ENCODE results near the gene DPP8. TPM values are rescaled to one million over a fixed set of nuclear protein-coding genes. Genes with fewer than 3 reads are reported as not detected.

DPP8 gene
- total RNA-seq, 1 experiment from 2014 or later: 22.9 TPM

GRCh38 chr15:65512189-65512588 is 5.3 kb downstream of the DPP8 start:
- no TSS peak for BruUV-seq (replicated peaks)
- Mint-ChIP-seq H3K4me1 (ENCODE audit: low read depth, unreplicated experiment) (no peaks in the 10 kb centered on the region), H3K27ac (ENCODE audit: unreplicated experiment) (no peak overlapping the region), H3K36me3 (ENCODE audit: insufficient read depth, unreplicated experiment) (peaks cover 27% of the 10 kb centered on the region), H3K27me3 (ENCODE audit: insufficient read depth, unreplicated experiment) (no peaks in the 10 kb centered on the region), H3K9me3 (ENCODE audit: unreplicated experiment) (no peaks in the 10 kb centered on the region), H3K4me3 (ENCODE audit: unreplicated experiment) (no peak overlapping the region)
- DNase-seq: no peak
- H3K4me3 ChIP-seq (ENCODE audit: low read depth, low read length): no peak overlapping the region
- ChIA-PET CTCF (no interaction called here), POLR2A (no interaction called here)
- H3K4me1 ChIP-seq: peaks cover 7% of the 10 kb centered on the region
- no peaks in the 10 kb centered on the region for H3K9me3 ChIP-seq
- H3K36me3 ChIP-seq (ENCODE audit: control insufficient read depth, insufficient read depth, low read length): no peaks in the 10 kb centered on the region
- intact Hi-C loops (cut with micrococcal nuclease; ENCODE audit: unreplicated experiment): no loop called here
- TF ChIP-seq CTCF (IDR thresholded peaks at IDR 0.05; ENCODE audit: insufficient read depth in 1 of 2, low read depth in 1 of 2, low read length in 1 of 2, severe bottlenecking in 1 of 2, unreplicated experiment in 1 of 2): no peak
- no peaks in the 10 kb centered on the region for H3K27me3 ChIP-seq (replicated peaks; ENCODE audit: control insufficient read depth, insufficient read depth, low read length)

- Histone ChIP-seq H3K36me3 (ENCODE audit: control insufficient read depth, insufficient read depth, low read length) (no peaks in the 10 kb centered on the region), H3K4me1 (no peaks in the 10 kb centered on the region), H3K27me3 (replicated peaks; ENCODE audit: control insufficient read depth, insufficient read depth, low read length) (no peaks in the 10 kb centered on the region), H3K9me3 (no peaks in the 10 kb centered on the region), H3K4me3 (ENCODE audit: low read depth, low read length) (no peak overlapping the region)
- intact Hi-C loops (cut with micrococcal nuclease; ENCODE audit: unreplicated experiment): no loop called here
- H3K27ac Mint-ChIP-seq (ENCODE audit: unreplicated experiment): no peak overlapping the region
- no peaks in the 10 kb centered on the region for H3K27me3 Mint-ChIP-seq (ENCODE audit: insufficient read depth, unreplicated experiment)
- H3K4me1 Mint-ChIP-seq (ENCODE audit: low read depth, unreplicated experiment): no peaks in the 10 kb centered on the region
- H3K36me3 Mint-ChIP-seq (ENCODE audit: insufficient read depth, unreplicated experiment): peaks cover 45% of the 10 kb centered on the region
- no peak for TF ChIP-seq CTCF (IDR thresholded peaks at IDR 0.05; ENCODE audit: insufficient read depth in 1 of 2, low read depth in 1 of 2, low read length in 1 of 2, severe bottlenecking in 1 of 2, unreplicated experiment in 1 of 2)
- no peak for DNase-seq
- no TSS peak for BruUV-seq (replicated peaks)
- no peaks in the 10 kb centered on the region for H3K9me3 Mint-ChIP-seq (ENCODE audit: unreplicated experiment)
- ChIA-PET CTCF (no interaction called here), POLR2A (no interaction called here)
- no peak overlapping the region for H3K4me3 Mint-ChIP-seq (ENCODE audit: unreplicated experiment)
Observed at GRCh38 chr15:65509321-65509720, 8.2 kb downstream of the DPP8 start.

- Histone ChIP-seq H3K4me3 (ENCODE audit: low read depth, low read length) (no peak overlapping the region), H3K9me3 (no peaks in the 10 kb centered on the region), H3K27me3 (replicated peaks; ENCODE audit: control insufficient read depth, insufficient read depth, low read length) (no peaks in the 10 kb centered on the region), H3K4me1 (no peaks in the 10 kb centered on the region), H3K36me3 (ENCODE audit: control insufficient read depth, insufficient read depth, low read length) (no peaks in the 10 kb centered on the region)
- intact Hi-C loops (cut with micrococcal nuclease; ENCODE audit: unreplicated experiment): no loop called here
- TF ChIP-seq CTCF (IDR thresholded peaks at IDR 0.05; ENCODE audit: insufficient read depth in 1 of 2, low read depth in 1 of 2, low read length in 1 of 2, severe bottlenecking in 1 of 2, unreplicated experiment in 1 of 2): no peak
- peaks cover 48% of the 10 kb centered on the region for H3K36me3 Mint-ChIP-seq (ENCODE audit: insufficient read depth, unreplicated experiment)
- no peak overlapping the region for H3K4me3 Mint-ChIP-seq (ENCODE audit: unreplicated experiment)
- DNase-seq: no peak
- ChIA-PET POLR2A (no interaction called here), CTCF (interaction anchor here (0.7 kb wide), 1 partner anchor 10 kb away, joined by 3 read pairs; no protein-coding TSS in a partner anchor)
- no peak overlapping the region for H3K27ac Mint-ChIP-seq (ENCODE audit: unreplicated experiment)
- H3K4me1 Mint-ChIP-seq (ENCODE audit: low read depth, unreplicated experiment): no peaks in the 10 kb centered on the region
- H3K27me3 Mint-ChIP-seq (ENCODE audit: insufficient read depth, unreplicated experiment): no peaks in the 10 kb centered on the region
- no peaks in the 10 kb centered on the region for H3K9me3 Mint-ChIP-seq (ENCODE audit: unreplicated experiment)
- BruUV-seq (replicated peaks): no TSS peak
Observed at GRCh38 chr15:65494076-65494475, 23.4 kb downstream of the DPP8 start.
